ENCODE data around the gene CTSD. TPM values are rescaled to one million over a fixed set of nuclear protein-coding genes. Genes with fewer than 3 reads are reported as not detected.
"Not testable (repeated sequence)": the region's sequence is repeated elsewhere in the genome, so short reads cannot be mapped to it uniquely, and the experiment has no call there.

CTSD gene
- total RNA-seq: 100 to 1,000 TPM; 182 to 290 (median 238) TPM

- Histone ChIP-seq H3K9me3 (no peaks in the 10 kb centered on the region), H3K27me3 (no peaks in the 10 kb centered on the region), H3K4me3 (peak within 1 kb of the TSS; percentile 83 to 98), H3K36me3 (peaks cover 0 to 27% of the 10 kb centered on the region in 2 donors), H3K4me1 (peaks cover 0 to 53% (median 36%) of the 10 kb centered on the region in 3 donors), H3K27ac (peak within 1 kb of the TSS; percentile 48 to 91 (median 81))
- TF ChIP-seq POLR2A (IDR thresholded peaks at IDR 0.05) (peak; percentile 50 to 55), CTCF (IDR thresholded peaks at IDR 0.05) (peak in 1 of 4 experiments; percentile 28), POLR2AphosphoS5 (IDR thresholded peaks at IDR 0.05) (no peak)
- ATAC-seq: peak; percentile 84
- 0 to 10% methylated on average over 2 of the region's 85 CpGs for WGBS, 2 donors (ENCODE audit: low coverage in 1 of 2)
Measured at GRCh38 chr11:1763796-1764661, at the start of gene CTSD. Gene CTSD, minus strand, starts transcription at chr11:1763927. Its CDS starts 68 bp downstream, at chr11:1763859.

GRCh38 chr11:1813356-1813755 lies 49.6 kb upstream of the CTSD start:
- not testable (repeated sequence) for H3K27ac ChIP-seq, H3K36me3 ChIP-seq, H3K4me1 ChIP-seq, H3K4me3 ChIP-seq, ATAC-seq
- H3K9me3 ChIP-seq: peaks cover 0 to 20% (median 0%) of the 10 kb centered on the region in 3 donors
- H3K27me3 ChIP-seq: peaks cover 51% of the 10 kb centered on the region
- WGBS, 2 donors (ENCODE audit: low coverage in 1 of 2): 74 to 88% methylated on average over 4 to 9 of the region's 9 CpGs

- H3K36me3 ChIP-seq: no peaks in the 10 kb centered on the region
- no peak for TF ChIP-seq POLR2AphosphoS5 (IDR thresholded peaks at IDR 0.05)
- TF ChIP-seq CTCF (IDR thresholded peaks at IDR 0.05): no peak
- TF ChIP-seq EP300 (IDR thresholded peaks at IDR 0.05): no peak
- no peak for TF ChIP-seq POLR2A (IDR thresholded peaks at IDR 0.05)
- no peak overlapping the region for H3K4me3 ChIP-seq
- H3K27ac ChIP-seq: no peak overlapping the region
- ATAC-seq: no peak
- no peaks in the 10 kb centered on the region for H3K4me1 ChIP-seq
- H3K9me3 ChIP-seq: peaks cover 0 to 14% (median 0%) of the 10 kb centered on the region in 3 donors
- 85 to 94% methylated on average over 12 to 15 of the region's 15 CpGs for WGBS, 2 donors (ENCODE audit: low coverage in 1 of 2)
- H3K27me3 ChIP-seq: peaks cover 51% of the 10 kb centered on the region
Measured at GRCh38 chr11:1812801-1813200, 49.1 kb upstream of the CTSD start.

DNA sequence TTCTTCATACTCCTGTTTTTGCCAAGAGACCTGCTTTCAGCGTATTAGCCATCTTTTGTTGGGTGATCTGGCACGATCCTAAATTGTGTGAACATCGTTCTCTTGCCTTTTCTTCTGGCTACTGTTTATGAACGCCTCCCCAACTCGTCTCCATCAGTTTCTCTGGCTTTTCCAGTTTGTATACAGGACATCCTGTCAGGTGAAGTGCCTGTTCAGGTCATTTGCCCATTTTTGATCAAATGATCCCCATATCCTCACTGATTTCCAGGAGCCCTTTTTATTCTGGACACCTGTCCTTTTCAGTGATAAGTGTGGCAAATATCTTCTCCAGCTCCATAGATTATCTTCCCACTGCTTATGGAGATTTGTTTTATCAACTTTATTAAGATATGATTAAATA lies 48.5 kb upstream of the CTSD start:
- 80 to 88% methylated on average over 5 of the region's 5 CpGs for WGBS, 2 donors (ENCODE audit: low coverage in 1 of 2)
- no peak overlapping the region for H3K4me3 ChIP-seq
- H3K27me3 ChIP-seq: peaks cover 51% of the 10 kb centered on the region
- no peak overlapping the region for H3K27ac ChIP-seq
- TF ChIP-seq POLR2AphosphoS5 (IDR thresholded peaks at IDR 0.05): no peak
- no peak for ATAC-seq
- peaks cover 0 to 9% (median 0%) of the 10 kb centered on the region in 3 donors for H3K9me3 ChIP-seq
- H3K36me3 ChIP-seq: no peaks in the 10 kb centered on the region
- no peaks in the 10 kb centered on the region for H3K4me1 ChIP-seq

DNA sequence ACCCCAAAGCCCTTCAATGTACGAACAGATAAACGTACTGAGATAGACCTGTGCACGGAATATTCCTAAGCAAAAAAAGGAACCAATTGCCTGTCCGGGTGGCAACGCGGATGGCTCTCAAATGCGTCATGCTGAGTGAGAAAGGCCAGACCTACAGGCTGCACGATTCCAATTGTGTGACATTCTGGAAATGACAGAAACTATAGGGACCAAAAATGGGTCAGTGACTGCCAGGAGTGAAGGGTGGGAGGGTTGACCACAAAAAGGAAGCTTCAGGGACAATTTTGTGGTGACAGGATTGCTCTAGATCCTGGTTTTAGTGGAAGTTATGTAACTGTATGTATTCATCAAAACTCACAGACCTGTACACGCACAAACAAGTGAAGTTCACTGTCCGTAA lies 47.0 kb upstream of the CTSD start:
- no peaks in the 10 kb centered on the region for H3K36me3 ChIP-seq
- TF ChIP-seq CTCF (IDR thresholded peaks at IDR 0.05): no peak
- peaks cover 54% of the 10 kb centered on the region for H3K27me3 ChIP-seq
- H3K4me3 ChIP-seq: no peak overlapping the region
- H3K4me1 ChIP-seq: no peaks in the 10 kb centered on the region
- no peak overlapping the region for H3K27ac ChIP-seq
- no peak for ATAC-seq
- peaks cover 0 to 9% (median 0%) of the 10 kb centered on the region in 3 donors for H3K9me3 ChIP-seq
- 68 to 75% methylated on average over 9 to 10 of the region's 10 CpGs for whole genome bisulfite sequencing, 2 donors (ENCODE audit: low coverage in 1 of 2)
